ENCODE measurements around the gene TRIM75.

The TRIM75 gene

GRCh38 chr4:165053645-165054044 lies at the start of gene TRIM75:
Gene TRIM75, plus strand, starts transcription at chr4:165053866. Its CDS starts 5,282 bp downstream, at chr4:165059148.
- no peaks in the 10 kb centered on the region for H3K36me3 ChIP-seq (ENCODE audit: insufficient read depth, low read length)
- no peak within 1 kb of the TSS for H3K4me2 ChIP-seq (ENCODE audit: insufficient read depth, low read length)
- no peak within 1 kb of the TSS for H3K9ac ChIP-seq (ENCODE audit: low read depth, low read length)
- H3K27ac ChIP-seq (ENCODE audit: low read length): no peak within 1 kb of the TSS
- H3K79me2 ChIP-seq (ENCODE audit: insufficient read depth, low read length): no peaks in the 10 kb centered on the region
- no peaks in the 10 kb centered on the region for H3K4me1 ChIP-seq (ENCODE audit: insufficient read depth, low read length)
- H2AFZ ChIP-seq (ENCODE audit: low read depth, low read length): no peak within 1 kb of the TSS
- no peak for ATAC-seq (ENCODE audit: insufficient read depth, low read depth)
- no peaks in the 10 kb centered on the region for H4K20me1 ChIP-seq (ENCODE audit: insufficient read depth, low read length)
- H3K4me3 ChIP-seq (ENCODE audit: low read depth in 1 of 2, low read length in 2 of 2): no peak within 1 kb of the TSS
- no peak for TF ChIP-seq EZH2 (IDR thresholded peaks at IDR 0.05; ENCODE audit: borderline replicate concordance, low read depth, low read length, severe bottlenecking)
- no peak for TF ChIP-seq CTCF (IDR thresholded peaks at IDR 0.05; ENCODE audit: borderline replicate concordance, extremely low read depth, low read length, poor library complexity, severe bottlenecking)
- no peaks in the 10 kb centered on the region for H3K9me3 ChIP-seq (ENCODE audit: insufficient read depth, low read length, severe bottlenecking)
- H3K27me3 ChIP-seq (ENCODE audit: insufficient read depth, low read length, poor library complexity): no peaks in the 10 kb centered on the region
- no peak for DNase-seq

GRCh38 chr4:165005352-165005925 lies 48.2 kb upstream of the TRIM75 start:
- no peak overlapping the region for H3K27ac ChIP-seq (ENCODE audit: low read length)
- H3K4me3 ChIP-seq (ENCODE audit: low read depth in 1 of 2, low read length in 2 of 2): no peak overlapping the region
- ATAC-seq (ENCODE audit: insufficient read depth, low read depth) (no peak), DNase-seq (no peak)
- no peak for TF ChIP-seq CTCF (IDR thresholded peaks at IDR 0.05; ENCODE audit: borderline replicate concordance, extremely low read depth, low read length, poor library complexity, severe bottlenecking)
- H3K36me3 ChIP-seq (ENCODE audit: insufficient read depth, low read length): no peaks in the 10 kb centered on the region
- no peak overlapping the region for H2AFZ ChIP-seq (ENCODE audit: low read depth, low read length)
- no peak overlapping the region for H3K9ac ChIP-seq (ENCODE audit: low read depth, low read length)
- H3K4me2 ChIP-seq (ENCODE audit: insufficient read depth, low read length): no peak overlapping the region
- no peaks in the 10 kb centered on the region for H3K4me1 ChIP-seq (ENCODE audit: insufficient read depth, low read length)
- no peaks in the 10 kb centered on the region for H3K79me2 ChIP-seq (ENCODE audit: insufficient read depth, low read length)
- no peaks in the 10 kb centered on the region for H3K9me3 ChIP-seq (ENCODE audit: insufficient read depth, low read length, severe bottlenecking)
- H4K20me1 ChIP-seq (ENCODE audit: insufficient read depth, low read length): no peaks in the 10 kb centered on the region
- no peaks in the 10 kb centered on the region for H3K27me3 ChIP-seq (ENCODE audit: insufficient read depth, low read length, poor library complexity)

GRCh38 chr4:165006456-165006855 lies 47.2 kb upstream of the TRIM75 start:
- Histone ChIP-seq H3K79me2 (ENCODE audit: insufficient read depth, low read length) (no peaks in the 10 kb centered on the region), H3K9me3 (ENCODE audit: insufficient read depth, low read length, severe bottlenecking) (no peaks in the 10 kb centered on the region), H4K20me1 (ENCODE audit: insufficient read depth, low read length) (no peaks in the 10 kb centered on the region), H3K4me3 (ENCODE audit: low read depth in 1 of 2, low read length in 2 of 2) (no peak overlapping the region), H3K4me2 (ENCODE audit: insufficient read depth, low read length) (no peak overlapping the region), H3K9ac (ENCODE audit: low read depth, low read length) (no peak overlapping the region), H2AFZ (ENCODE audit: low read depth, low read length) (no peak overlapping the region), H3K27me3 (ENCODE audit: insufficient read depth, low read length, poor library complexity) (no peaks in the 10 kb centered on the region), H3K36me3 (ENCODE audit: insufficient read depth, low read length) (no peaks in the 10 kb centered on the region), H3K4me1 (ENCODE audit: insufficient read depth, low read length) (no peaks in the 10 kb centered on the region), H3K27ac (ENCODE audit: low read length) (no peak overlapping the region)
- DNase-seq: no peak
- ATAC-seq (ENCODE audit: insufficient read depth, low read depth): no peak
- no peak for TF ChIP-seq EZH2 (IDR thresholded peaks at IDR 0.05; ENCODE audit: borderline replicate concordance, low read depth, low read length, severe bottlenecking)
- TF ChIP-seq CTCF (IDR thresholded peaks at IDR 0.05; ENCODE audit: borderline replicate concordance, extremely low read depth, low read length, poor library complexity, severe bottlenecking): no peak

GRCh38 chr4:165006886-165007285 lies 46.8 kb upstream of the TRIM75 start:
- Histone ChIP-seq H3K9me3 (ENCODE audit: insufficient read depth, low read length, severe bottlenecking) (no peaks in the 10 kb centered on the region), H3K36me3 (ENCODE audit: insufficient read depth, low read length) (no peaks in the 10 kb centered on the region), H3K27ac (ENCODE audit: low read length) (no peak overlapping the region), H3K4me2 (ENCODE audit: insufficient read depth, low read length) (no peak overlapping the region), H3K79me2 (ENCODE audit: insufficient read depth, low read length) (no peaks in the 10 kb centered on the region), H3K4me3 (ENCODE audit: low read depth in 1 of 2, low read length in 2 of 2) (no peak overlapping the region), H3K27me3 (ENCODE audit: insufficient read depth, low read length, poor library complexity) (no peaks in the 10 kb centered on the region), H4K20me1 (ENCODE audit: insufficient read depth, low read length) (no peaks in the 10 kb centered on the region), H2AFZ (ENCODE audit: low read depth, low read length) (no peak overlapping the region), H3K4me1 (ENCODE audit: insufficient read depth, low read length) (no peaks in the 10 kb centered on the region), H3K9ac (ENCODE audit: low read depth, low read length) (no peak overlapping the region)
- no peak for TF ChIP-seq EZH2 (IDR thresholded peaks at IDR 0.05; ENCODE audit: borderline replicate concordance, low read depth, low read length, severe bottlenecking)
- no peak for TF ChIP-seq CTCF (IDR thresholded peaks at IDR 0.05; ENCODE audit: borderline replicate concordance, extremely low read depth, low read length, poor library complexity, severe bottlenecking)
- DNase-seq: no peak
- ATAC-seq (ENCODE audit: insufficient read depth, low read depth): no peak

All from DND-41 (cell line).